PC-9 (cell line): Measurements from ENCODE around the gene SGSH. TPM values are rescaled to one million over a fixed set of nuclear protein-coding genes. Genes with fewer than 3 reads are reported as not detected.
"Not testable (repeated sequence)": the region's sequence is repeated elsewhere in the genome, so short reads cannot be mapped to it uniquely, and the experiment has no call there.

Experiments used
- BruUV-seq: library from RNA; stranded (reverse); fragments of 400-500 nt; replicated peaks from 2 replicates; lab custom pipeline; 2021; lab: Mats Ljungman, UMichigan
- CTCF ChIA-PET: fragments of 300-600 bp; sonication (Branson Sonifier 250); formaldehyde crosslinking; loops from one replicate; lab custom pipeline; 2022; ENCODE audit warnings: antibody characterized with exemption; lab: Charles Lee
- POLR2A ChIA-PET: fragments of 300-600 bp; sonication (Branson Sonifier 250); formaldehyde crosslinking; loops from one replicate; lab custom pipeline; 2022; ENCODE audit warnings: antibody characterized with exemption; ENCODE audit not compliant: unreplicated experiment; lab: Charles Lee
- DNase-seq, 2 experiments: peaks; one replicate each; pipeline versions ENCODE4 v3.0.0 to v3.0.0-alpha.2; 2015 to 2022; ENCODE audit warnings: mixed read lengths in 1 of 2
- H2AFZ ChIP-seq: fragments of 200-600 bp; sonication (generic); 2 replicates; pipeline ENCODE4 v1.8.1; 2017; ENCODE audit warnings: antibody characterized with exemption
- H3F3A ChIP-seq: fragments of 200-600 bp; sonication (generic); 2 replicates; pipeline ENCODE4 v1.8.1; 2017; ENCODE audit warnings: antibody characterized with exemption, mild to moderate bottlenecking, low read depth; ENCODE audit not compliant: insufficient read depth
- H3K27ac ChIP-seq: fragments of 200-600 bp; sonication (generic); 2 replicates; pipeline ENCODE4 v1.6.1; 2016; ENCODE audit warnings: mixed run types
- H3K27me3 ChIP-seq: fragments of 200-600 bp; sonication (generic); 2 replicates; pipeline ENCODE4 v1.6.1; 2016; ENCODE audit warnings: low read depth, mixed run types; ENCODE audit not compliant: insufficient read depth
- H3K36me3 ChIP-seq: fragments of 200-600 bp; sonication (generic); 2 replicates; pipeline ENCODE4 v1.6.1; 2016; ENCODE audit warnings: low read depth, mixed run types
- H3K4me1 ChIP-seq: fragments of 200-600 bp; sonication (generic); replicated peaks from 2 replicates; pipeline ENCODE4 v1.6.1; 2016; ENCODE audit warnings: mixed run types; ENCODE audit not compliant: insufficient read depth
- H3K4me2 ChIP-seq: fragments of 200-600 bp; sonication (generic); 2 replicates; pipeline ENCODE4 v1.6.1; 2017; ENCODE audit warnings: mixed run types
- H3K4me3 ChIP-seq: fragments of 200-600 bp; sonication (generic); 2 replicates; pipeline ENCODE4 v1.6.1; 2016; ENCODE audit warnings: mixed run types
- H3K79me2 ChIP-seq: fragments of 200-600 bp; sonication (generic); 2 replicates; pipeline ENCODE4 v1.6.1; 2017; ENCODE audit warnings: low read depth, mixed run types
- H3K9me2 ChIP-seq: fragments of 200-600 bp; sonication (generic); 2 replicates; pipeline ENCODE4 v1.8.1; 2017; ENCODE audit warnings: mild to moderate bottlenecking; ENCODE audit not compliant: insufficient read depth
- H3K9me3 ChIP-seq: fragments of 200-600 bp; sonication (generic); 2 replicates; pipeline ENCODE4 v1.8.1; 2016; ENCODE audit warnings: low read depth; ENCODE audit not compliant: insufficient read depth
- H4K20me1 ChIP-seq: fragments of 200-600 bp; sonication (generic); 2 replicates; pipeline ENCODE4 v1.8.1; 2017; ENCODE audit not compliant: insufficient read depth
- CTCF ChIP-seq: fragments of 200-600 bp; sonication (generic); conservative IDR thresholded peaks from 2 replicates; pipeline ENCODE4 v1.6.1; 2017; ENCODE audit warnings: mixed run types, antibody characterized with exemption, mild to moderate bottlenecking, moderate library complexity
- EZH2 ChIP-seq: fragments of 200-600 bp; sonication (generic); IDR thresholded peaks from 2 replicates; pipeline ENCODE4 v1.8.0; 2017; ENCODE audit warnings: antibody characterized with exemption, low read depth
- intact Hi-C: fragments of 100-400 bp; cut with micrococcal nuclease; formaldehyde crosslinking; loops from one replicate; pipeline ENCODE4 v1.10.0; 2022; ENCODE audit not compliant: unreplicated experiment
- total RNA-seq: library from RNA; stranded (reverse); gene quantifications from 2 replicates; pipeline ENCODE4 v1.2.3, GENCODE V29; 2021

Gene SGSH
- total RNA-seq, 1 experiment from 2014 or later, result 28.4 TPM

GRCh38 chr17:80201446-80201845, 18.7 kb downstream of the SGSH start:
- Histone ChIP-seq H3K9me2 (no peaks in the 10 kb centered on the region), H4K20me1 (no peaks in the 10 kb centered on the region), H3K4me2 (no peak overlapping the region), H3K36me3 (no peaks in the 10 kb centered on the region), H3K4me3 (no peak overlapping the region), H3K79me2 (no peaks in the 10 kb centered on the region), H3F3A (no peaks in the 10 kb centered on the region), H3K4me1 (no peaks in the 10 kb centered on the region), H3K9me3 (no peaks in the 10 kb centered on the region), H3K27me3 (no peaks in the 10 kb centered on the region), H3K27ac (no peak overlapping the region), H2AFZ (no peak overlapping the region)
- ChIA-PET CTCF (no interaction called here), POLR2A (no interaction called here)
- no TSS peak for BruUV-seq
- intact Hi-C loops, result no loop called here
- no peak for TF ChIP-seq EZH2
- no peak for TF ChIP-seq CTCF
- DNase-seq, result no peak

- POLR2A ChIA-PET, result interaction anchor here (0.6 kb wide), 1 partner anchor 674 kb away, joined by 3 read pairs; no protein-coding TSS in a partner anchor
- CTCF ChIA-PET, result interaction anchor here (0.7 kb wide), 1 partner anchor 163 kb away, joined by 9 read pairs; no protein-coding TSS in a partner anchor
Observed at GRCh38 chr17:80199295-80199694, 20.8 kb downstream of the SGSH start.

GRCh38 chr17:80198144-80198661, 21.9 kb downstream of the SGSH start:
- BruUV-seq, result no TSS peak

More at GRCh38 chr17:80199295-80199694, 20.8 kb downstream of the SGSH start:
- H3K9me3 ChIP-seq, intact Hi-C loops, H3K9me2 ChIP-seq, H4K20me1 ChIP-seq, H3K79me2 ChIP-seq, H3K4me2 ChIP-seq, DNase-seq, H3K36me3 ChIP-seq, H3K4me3 ChIP-seq, BruUV-seq, H3K4me1 ChIP-seq, H2AFZ ChIP-seq, H3K27me3 ChIP-seq, H3F3A ChIP-seq, H3K27ac ChIP-seq: not testable (repeated sequence)

More at GRCh38 chr17:80198144-80198661, 21.9 kb downstream of the SGSH start:
- Histone ChIP-seq H4K20me1 (no peaks in the 10 kb centered on the region), H2AFZ (no peak overlapping the region), H3K9me3 (no peaks in the 10 kb centered on the region), H3K9me2 (no peaks in the 10 kb centered on the region), H3K79me2 (no peaks in the 10 kb centered on the region), H3K27ac (no peak overlapping the region), H3K4me2 (no peak overlapping the region), H3K4me3 (no peak overlapping the region), H3K27me3 (no peaks in the 10 kb centered on the region), H3F3A (no peaks in the 10 kb centered on the region), H3K36me3 (no peaks in the 10 kb centered on the region), H3K4me1 (no peaks in the 10 kb centered on the region)
- POLR2A ChIA-PET, result no interaction called here
- TF ChIP-seq CTCF (no peak), EZH2 (no peak)
- intact Hi-C loops, result no loop called here
- CTCF ChIA-PET, result no interaction called here
- no peak for DNase-seq
